ENCODE measurements around the gene TBCE. TPM values are rescaled to one million over a fixed set of nuclear protein-coding genes. Genes with fewer than 3 reads are reported as not detected.
"Not testable (repeated sequence)": the region's sequence is repeated elsewhere in the genome, so short reads cannot be mapped to it uniquely, and the experiment has no call there.

Gene TBCE
- total RNA-seq, 2 experiments from 2014 or later: 30.2 to 32.6 TPM

DNA sequence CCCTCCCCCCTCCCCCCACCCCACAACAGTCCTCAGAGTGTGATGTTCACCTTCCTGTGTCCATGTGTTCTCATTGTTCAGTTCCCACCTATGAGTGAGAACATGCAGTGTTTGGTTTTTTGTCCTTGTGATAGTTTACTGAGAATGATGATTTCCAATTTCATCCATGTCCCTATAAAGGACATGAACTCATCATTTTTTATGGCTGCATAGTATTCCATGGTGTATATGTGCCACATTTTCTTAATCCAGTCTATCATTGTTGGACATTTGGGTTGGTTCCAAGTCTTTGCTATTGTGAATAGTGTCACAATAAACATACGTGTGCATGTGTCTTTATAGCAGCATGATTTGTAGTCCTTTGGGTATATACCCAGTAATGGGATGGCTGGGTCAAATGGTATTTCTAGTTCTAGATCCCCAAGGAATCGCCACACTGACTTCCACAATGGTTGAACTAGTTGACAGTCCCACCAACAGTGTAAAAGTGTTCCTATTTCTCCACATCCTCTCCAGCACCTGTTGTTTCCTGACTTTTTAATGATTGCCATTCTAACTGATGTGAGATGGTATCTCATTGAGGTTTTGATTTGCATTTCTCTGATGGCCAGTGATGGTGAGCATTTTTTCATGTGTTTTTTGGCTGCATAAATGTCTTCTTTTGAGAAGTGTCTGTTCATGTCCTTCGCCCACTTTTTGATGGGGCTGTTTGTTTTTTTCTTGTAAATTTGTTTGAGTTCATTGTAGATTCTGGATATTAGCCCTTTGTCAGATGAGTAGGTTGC, 14.9 kb downstream of the TBCE start:
- peaks cover 16% of the 10 kb centered on the region for H3K36me3 ChIP-seq (ENCODE audit: insufficient read depth, low read length)
- H4K20me1 ChIP-seq (ENCODE audit: insufficient read depth, low read length); H3K79me2 ChIP-seq (ENCODE audit: insufficient read depth, low read depth, low read length); H3K4me3 ChIP-seq (ENCODE audit: low read depth, low read length, poor library complexity, severe bottlenecking); H3K9me2 ChIP-seq (ENCODE audit: insufficient read depth, low read length); H3K9me3 ChIP-seq (ENCODE audit: low read length); BruUV-seq (replicated peaks); H3K27ac ChIP-seq (ENCODE audit: low read depth, low read length, poor library complexity, severe bottlenecking); POLR2A ChIA-PET; CTCF ChIA-PET (ENCODE audit: unreplicated experiment); intact Hi-C loops (cut with micrococcal nuclease; ENCODE audit: unreplicated experiment); DNase-seq (ENCODE audit: low spot score); H3K4me1 ChIP-seq (ENCODE audit: insufficient read depth, low read length, poor library complexity, severe bottlenecking); H2AFZ ChIP-seq (ENCODE audit: low read length); H3K4me2 ChIP-seq (ENCODE audit: low read length): not testable (repeated sequence)

GRCh38 chr1:235385633-235386032, 18.4 kb downstream of the TBCE start:
- H4K20me1 ChIP-seq (ENCODE audit: insufficient read depth, low read length); H3K27ac ChIP-seq (ENCODE audit: low read depth, low read length, poor library complexity, severe bottlenecking); H3K79me2 ChIP-seq (ENCODE audit: insufficient read depth, low read depth, low read length); H3K4me3 ChIP-seq (ENCODE audit: low read depth, low read length, poor library complexity, severe bottlenecking); H3K9me2 ChIP-seq (ENCODE audit: insufficient read depth, low read length); CTCF ChIA-PET (ENCODE audit: unreplicated experiment); intact Hi-C loops (cut with micrococcal nuclease; ENCODE audit: unreplicated experiment); DNase-seq (ENCODE audit: low spot score); H3K4me1 ChIP-seq (ENCODE audit: insufficient read depth, low read length, poor library complexity, severe bottlenecking); H3K36me3 ChIP-seq (ENCODE audit: insufficient read depth, low read length); H3K9me3 ChIP-seq (ENCODE audit: low read length); H3K4me2 ChIP-seq (ENCODE audit: low read length); BruUV-seq (replicated peaks); H2AFZ ChIP-seq (ENCODE audit: low read length): not testable (repeated sequence)
- POLR2A ChIA-PET: interaction anchor here (0.6 kb wide), 1 partner anchor 27 kb away, joined by 3 read pairs; no protein-coding TSS in a partner anchor

DNA sequence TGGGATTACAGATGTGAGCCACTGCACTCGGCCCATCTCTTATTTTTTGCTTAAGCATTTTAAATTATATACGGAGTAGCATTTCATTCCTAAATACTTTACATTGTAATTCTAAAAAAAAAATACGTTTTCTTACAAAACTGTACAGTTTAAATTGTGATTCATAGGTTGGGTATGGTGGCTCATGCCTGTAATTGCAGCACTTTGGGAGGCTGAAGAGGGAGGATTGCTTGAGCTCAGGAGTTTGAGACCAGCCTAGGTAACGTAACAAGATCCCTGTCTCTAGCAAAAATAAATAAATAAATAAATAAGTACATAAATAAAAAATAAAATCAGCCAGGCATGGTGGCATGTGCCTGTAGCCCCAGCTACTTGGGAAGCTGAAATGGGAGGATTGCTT, 24.6 kb downstream of the TBCE start:
- no peak overlapping the region for H2AFZ ChIP-seq (ENCODE audit: low read length)
- H3K27ac ChIP-seq (ENCODE audit: low read depth, low read length, poor library complexity, severe bottlenecking): no peak overlapping the region
- H3K4me3 ChIP-seq (ENCODE audit: low read depth, low read length, poor library complexity, severe bottlenecking): no peak overlapping the region
- no peak for TF ChIP-seq CTCF (conservative IDR thresholded peaks at IDR 0.05; ENCODE audit: low read length)
- TF ChIP-seq EZH2phosphoT487 (IDR thresholded peaks at IDR 0.05; ENCODE audit: borderline replicate concordance, low read depth, low read length): no peak
- CTCF ChIA-PET (ENCODE audit: unreplicated experiment): no interaction called here
- BruUV-seq (replicated peaks): no TSS peak
- peaks cover 7% of the 10 kb centered on the region; the same call in 1 of the 2 replicates for H3K79me2 ChIP-seq (ENCODE audit: insufficient read depth, low read depth, low read length)
- no peaks in the 10 kb centered on the region for H3K4me1 ChIP-seq (ENCODE audit: insufficient read depth, low read length, poor library complexity, severe bottlenecking)
- no peak overlapping the region for H3K4me2 ChIP-seq (ENCODE audit: low read length)
- intact Hi-C loops (cut with micrococcal nuclease; ENCODE audit: unreplicated experiment): loop anchor here (5.0 kb wide), 1 partner anchor 45 kb away; no protein-coding TSS in a partner anchor
- H3K36me3 ChIP-seq (ENCODE audit: insufficient read depth, low read length): no peaks in the 10 kb centered on the region; the same call in 1 of the 2 replicates
- DNase-seq (ENCODE audit: low spot score): no peak
- 0 out of 2 replicates have a peak, but pooled peaks cover 4% of the 10 kb centered on the region for H3K9me3 ChIP-seq (ENCODE audit: low read length)
- H4K20me1 ChIP-seq (ENCODE audit: insufficient read depth, low read length): no peaks in the 10 kb centered on the region
- POLR2A ChIA-PET: interaction anchor here (0.6 to 1.9 kb wide), 3 partner anchors 20 to 162 kb away, joined by 3 to 7 read pairs (median 5); partner anchors contain the start of gene TBCE
- no peaks in the 10 kb centered on the region for H3K9me2 ChIP-seq (ENCODE audit: insufficient read depth, low read length)

Data from OCI-LY7 (cell line).